G401.6 (cell line): Measurements from ENCODE around the gene CBFA2T2.
"Not testable (repeated sequence)": the region's sequence is repeated elsewhere in the genome, so short reads cannot be mapped to it uniquely, and the experiment has no call there.

Experiments used
- FAIRE-seq: peaks from 2 replicates; lab custom pipeline; 2012; peaks lifted over from hg19 to GRCh38; lab: Jason Lieb, UNC

The CBFA2T2 gene

DNA sequence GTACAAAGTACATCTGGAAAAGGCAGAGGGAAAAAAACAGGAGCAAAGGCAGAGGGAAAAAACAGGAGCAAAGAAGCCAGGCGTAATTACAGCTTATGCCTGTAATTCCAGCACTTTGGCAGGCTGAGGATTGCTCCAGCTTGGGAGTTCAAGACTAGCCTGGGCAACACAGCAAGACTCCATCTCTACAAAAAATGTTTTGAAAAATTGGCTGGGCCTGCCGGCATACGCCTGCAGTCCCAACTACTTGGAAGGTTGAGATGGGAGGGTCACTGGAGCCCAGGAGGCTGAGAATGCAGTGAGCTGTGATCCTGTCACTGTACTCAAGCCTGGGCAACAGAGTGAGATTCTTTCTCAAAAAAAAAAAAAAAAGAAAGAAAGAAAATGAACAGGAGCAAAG, 19.0 kb upstream of the CBFA2T2 start:
- no peak for FAIRE-seq

DNA sequence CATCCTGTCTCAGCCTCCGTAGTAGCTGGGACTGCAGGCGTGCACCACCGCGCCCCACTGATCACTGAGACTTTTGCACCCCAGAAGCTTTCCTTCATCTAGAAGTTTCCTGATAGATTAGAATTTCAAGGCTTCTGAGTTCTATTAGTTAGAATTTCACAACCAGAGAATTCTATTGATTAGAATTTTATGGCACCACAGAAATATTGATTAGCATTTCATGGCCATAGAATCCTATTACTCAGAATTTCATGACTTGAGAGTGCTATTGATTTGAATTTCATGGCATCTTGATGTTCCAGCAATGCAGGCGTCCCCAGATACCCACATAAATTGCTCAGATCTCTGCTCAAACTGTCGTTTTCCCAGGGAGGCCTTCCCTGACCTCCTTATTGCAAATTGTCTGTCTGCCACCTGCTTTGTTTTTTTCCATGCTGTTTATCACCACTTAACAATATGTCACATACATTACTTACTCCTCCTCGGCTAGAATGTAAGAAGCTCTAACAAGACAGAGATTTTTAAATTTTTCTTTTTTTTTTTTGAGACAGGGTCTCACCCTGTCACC, 16.9 kb upstream of the CBFA2T2 start:
- FAIRE-seq, result no peak

DNA sequence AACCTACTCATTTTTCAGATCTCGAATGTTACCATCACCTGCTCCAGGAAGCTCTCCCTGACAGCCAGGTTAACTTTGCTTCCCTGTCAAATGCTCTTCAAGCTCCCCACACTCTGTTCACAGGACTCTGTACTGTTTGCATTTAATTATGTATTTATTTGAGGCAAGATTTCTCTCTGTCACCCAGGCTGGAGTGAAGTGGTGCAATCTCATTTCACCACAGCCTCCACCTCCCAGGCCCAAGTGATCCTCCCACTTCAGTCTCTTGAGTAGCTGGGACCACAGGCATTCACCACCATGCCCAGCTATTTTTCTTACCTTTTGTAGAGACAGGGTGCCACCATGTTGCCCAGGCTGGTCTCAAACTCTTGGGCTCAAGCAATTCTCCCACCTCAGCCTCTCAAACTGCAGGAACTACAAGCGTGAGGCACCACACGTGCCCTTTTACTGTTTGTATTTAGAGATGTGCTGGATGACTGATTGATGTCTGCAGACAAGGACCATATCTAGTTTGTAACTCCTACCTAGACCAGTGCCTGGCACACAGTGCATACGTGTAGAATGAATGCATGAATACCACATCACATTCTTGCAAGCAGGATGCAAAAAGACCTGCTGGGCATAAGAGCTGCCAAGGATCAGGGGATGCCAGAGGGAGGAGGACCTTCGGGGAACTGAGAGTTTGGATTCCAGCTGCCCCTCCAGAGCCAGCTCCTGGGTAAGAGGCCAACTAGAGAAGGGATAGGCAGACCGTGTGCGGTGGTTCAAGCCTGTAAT, 15.6 kb upstream of the CBFA2T2 start:
- no peak for FAIRE-seq

DNA sequence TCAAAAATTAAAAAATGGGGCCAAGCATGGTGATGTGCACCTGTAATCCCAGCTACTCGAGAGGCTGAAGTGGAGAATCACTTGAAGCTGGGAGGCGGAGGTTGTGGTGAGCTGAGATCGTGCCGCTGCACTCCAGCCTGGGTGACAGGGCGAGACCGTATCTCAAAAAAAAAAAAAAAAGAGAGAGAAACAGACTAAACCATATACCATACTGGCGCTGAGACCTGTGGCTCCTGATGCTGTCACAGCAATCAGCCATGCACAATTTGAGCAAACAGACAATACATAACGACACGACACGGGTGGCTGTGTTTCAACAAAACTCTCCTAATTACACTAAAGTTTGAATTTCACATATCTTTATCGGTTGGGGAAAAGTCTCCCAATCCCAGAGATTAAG, 14.9 kb upstream of the CBFA2T2 start:
- no peak for FAIRE-seq

DNA sequence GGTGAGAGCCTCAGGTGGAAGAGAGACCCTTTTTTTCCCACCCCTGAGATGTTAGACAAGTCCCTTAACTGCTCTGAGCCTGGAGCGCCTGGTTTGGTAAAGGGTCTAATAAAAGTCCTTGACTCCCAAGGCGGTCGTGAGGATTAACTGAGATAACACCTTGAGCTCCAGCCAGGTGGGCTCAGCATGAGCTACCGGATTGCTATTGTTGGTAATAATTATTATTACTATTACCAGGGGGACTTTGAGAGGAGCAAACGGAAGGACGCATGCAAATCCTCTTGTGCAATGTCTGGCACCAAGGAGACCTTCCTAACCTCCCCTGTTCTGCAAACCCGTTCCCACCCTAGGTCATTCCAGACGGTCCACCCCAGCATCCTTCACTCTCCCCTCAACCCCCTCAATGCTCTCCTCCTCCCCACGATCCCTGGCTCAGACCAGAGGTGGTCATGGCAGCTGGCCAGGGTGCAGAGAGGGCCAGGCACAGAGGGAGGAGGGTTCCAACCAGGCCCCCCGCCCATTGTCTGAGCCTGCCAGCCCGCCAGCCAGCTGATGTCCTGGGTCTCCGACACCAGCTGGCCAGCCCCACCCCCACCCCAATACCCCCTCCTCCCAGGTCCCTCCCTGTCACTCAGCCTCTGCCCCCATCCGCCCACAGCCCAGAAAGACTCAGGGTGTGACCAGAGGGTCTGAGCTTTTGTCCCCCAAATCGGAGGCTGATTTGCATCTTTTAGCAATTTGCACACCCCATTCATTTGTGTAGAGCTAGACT, 14.3 kb upstream of the CBFA2T2 start:
- no peak for FAIRE-seq

DNA sequence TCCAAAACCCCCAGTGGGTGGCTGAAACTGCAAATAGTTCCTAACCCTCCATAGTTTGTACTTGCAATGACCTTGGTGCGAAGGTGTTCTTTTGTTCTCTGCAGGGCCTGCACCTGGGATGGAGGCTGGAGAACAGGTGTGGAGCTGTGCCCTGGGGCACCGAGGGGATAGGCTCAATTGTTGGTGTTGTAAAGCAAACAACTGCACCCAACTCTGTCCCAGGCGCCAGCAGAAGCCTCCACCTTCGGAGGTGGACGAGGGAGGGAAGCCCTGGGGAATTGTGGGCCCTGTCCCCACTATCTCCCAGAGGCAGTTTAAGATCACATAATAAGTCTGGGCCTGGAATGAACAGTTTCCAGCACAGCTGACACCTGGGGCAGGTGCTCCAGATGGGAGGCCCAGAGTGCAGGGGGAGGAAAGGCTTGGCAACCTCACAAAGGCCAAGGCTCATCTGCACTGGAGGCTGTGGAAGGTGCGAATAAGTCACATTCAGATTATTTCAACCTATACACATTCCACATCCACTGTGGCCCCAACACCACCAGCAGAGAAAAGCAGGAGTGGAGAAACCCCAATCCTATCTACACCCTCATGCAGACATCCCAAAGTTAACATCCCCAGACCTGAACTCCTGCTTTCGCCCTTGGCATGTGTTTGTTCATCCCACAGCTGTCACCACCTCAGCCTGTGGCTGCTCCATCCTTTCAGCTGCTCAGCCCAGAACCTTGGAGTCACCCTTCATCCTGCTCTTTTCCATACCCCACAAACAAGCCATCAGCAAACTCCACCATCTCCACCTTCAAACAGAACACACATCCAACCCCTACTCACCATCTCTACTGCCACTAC, 12.3 kb upstream of the CBFA2T2 start:
- no peak for FAIRE-seq

DNA sequence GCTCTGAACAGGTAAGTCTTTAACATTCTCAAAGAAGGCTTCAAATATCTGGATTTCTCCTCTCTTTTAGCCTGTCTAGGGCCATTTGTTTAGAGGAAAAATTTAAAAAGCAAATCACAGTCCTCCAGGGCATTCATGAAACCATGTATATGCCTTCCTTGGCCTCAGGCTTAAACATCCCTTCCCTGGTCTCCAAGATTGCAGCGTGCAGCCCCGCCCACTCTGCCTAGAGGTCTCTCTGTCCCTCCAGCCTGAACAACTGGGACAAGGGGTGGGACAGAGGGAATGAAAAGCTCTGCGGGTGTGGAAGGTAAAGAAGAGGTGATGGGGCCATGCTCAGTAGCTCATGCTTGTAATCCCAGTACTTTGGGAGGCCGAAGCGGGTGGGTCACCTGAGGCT, 9.8 kb upstream of the CBFA2T2 start:
- no peak for FAIRE-seq

DNA sequence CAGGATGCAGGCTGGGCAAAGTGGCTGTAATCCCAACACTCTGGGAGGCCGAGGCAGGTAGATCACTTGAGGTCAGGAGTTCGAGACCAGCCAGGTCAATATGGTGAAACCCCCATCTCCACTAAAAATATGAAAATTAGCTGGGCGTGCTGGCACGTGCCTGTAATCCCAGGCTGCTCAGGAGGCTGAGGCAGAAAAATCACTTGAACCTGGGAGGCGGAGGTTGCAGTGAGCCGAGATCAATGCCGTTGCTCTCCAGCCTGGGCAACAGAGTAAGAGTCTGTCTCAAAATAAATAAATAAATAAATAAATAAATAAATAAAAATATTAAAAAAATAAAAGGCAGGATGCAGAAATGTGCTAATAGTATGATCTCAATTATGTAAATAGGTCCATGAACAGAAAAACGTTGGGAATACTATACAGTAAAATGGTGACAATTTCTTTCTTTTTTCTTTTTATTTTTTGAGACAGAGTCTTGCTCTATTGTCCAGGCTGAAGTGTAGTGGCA, 8.4 kb upstream of the CBFA2T2 start:
- FAIRE-seq, result no peak

DNA sequence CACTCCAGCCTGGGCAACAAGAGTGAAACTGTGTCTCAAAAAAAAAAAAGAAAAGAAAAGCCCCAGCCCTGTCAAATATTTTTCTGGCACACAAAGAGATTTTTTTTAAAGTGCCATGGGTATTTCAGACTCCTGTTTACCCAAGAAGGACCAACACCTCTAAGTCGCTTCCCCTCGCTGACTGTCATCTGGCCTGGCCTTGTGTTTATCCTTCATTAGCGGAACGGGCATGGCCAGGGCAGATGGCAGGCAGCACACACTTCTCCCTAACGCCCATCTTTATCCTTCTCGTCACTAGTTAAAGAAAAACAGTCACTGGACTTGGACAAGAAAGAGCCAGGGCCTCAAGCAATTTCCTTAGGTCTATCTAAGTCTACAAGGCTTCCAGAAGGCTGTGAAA, 7.3 kb upstream of the CBFA2T2 start:
- FAIRE-seq, result no peak

DNA sequence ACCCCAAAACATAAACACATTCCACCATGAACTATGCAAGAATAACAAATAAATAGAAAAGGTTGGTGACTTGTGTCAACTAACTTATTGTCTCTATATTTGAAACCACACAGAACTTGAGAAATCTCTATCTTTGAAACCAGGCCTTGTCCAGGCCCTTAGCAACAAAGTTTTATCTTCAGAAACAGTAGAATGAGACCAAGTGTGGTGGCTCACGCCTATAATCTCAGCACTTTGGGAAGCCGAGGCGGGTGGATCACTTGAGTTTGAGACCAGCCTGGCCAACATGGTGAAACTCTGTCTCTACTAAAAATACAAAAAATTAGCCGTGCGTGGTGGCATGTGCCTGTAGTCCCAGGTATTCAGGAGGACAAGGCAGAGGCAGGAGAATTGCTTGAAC, 6.7 kb upstream of the CBFA2T2 start:
- not testable (repeated sequence) for FAIRE-seq

DNA sequence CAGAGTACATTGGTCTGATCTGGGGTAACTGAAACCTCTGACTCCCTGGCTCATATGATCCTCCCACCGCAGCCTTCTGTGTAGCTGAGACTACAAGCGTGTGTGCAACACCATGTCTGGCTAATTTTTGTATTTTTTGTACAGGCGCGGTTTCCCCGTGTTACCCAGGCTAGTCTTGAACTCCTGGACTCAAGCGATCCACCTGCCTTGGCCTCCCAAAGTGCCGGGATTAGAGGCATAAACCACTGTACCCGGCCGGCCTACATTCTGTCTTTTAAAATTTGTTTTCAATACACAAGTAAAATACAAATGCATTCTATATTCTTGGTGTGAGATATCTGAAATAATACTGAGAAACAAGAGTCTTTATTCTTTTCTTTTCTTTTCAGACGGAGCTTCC, 1.7 kb upstream of the CBFA2T2 start:
- FAIRE-seq, result no peak

DNA sequence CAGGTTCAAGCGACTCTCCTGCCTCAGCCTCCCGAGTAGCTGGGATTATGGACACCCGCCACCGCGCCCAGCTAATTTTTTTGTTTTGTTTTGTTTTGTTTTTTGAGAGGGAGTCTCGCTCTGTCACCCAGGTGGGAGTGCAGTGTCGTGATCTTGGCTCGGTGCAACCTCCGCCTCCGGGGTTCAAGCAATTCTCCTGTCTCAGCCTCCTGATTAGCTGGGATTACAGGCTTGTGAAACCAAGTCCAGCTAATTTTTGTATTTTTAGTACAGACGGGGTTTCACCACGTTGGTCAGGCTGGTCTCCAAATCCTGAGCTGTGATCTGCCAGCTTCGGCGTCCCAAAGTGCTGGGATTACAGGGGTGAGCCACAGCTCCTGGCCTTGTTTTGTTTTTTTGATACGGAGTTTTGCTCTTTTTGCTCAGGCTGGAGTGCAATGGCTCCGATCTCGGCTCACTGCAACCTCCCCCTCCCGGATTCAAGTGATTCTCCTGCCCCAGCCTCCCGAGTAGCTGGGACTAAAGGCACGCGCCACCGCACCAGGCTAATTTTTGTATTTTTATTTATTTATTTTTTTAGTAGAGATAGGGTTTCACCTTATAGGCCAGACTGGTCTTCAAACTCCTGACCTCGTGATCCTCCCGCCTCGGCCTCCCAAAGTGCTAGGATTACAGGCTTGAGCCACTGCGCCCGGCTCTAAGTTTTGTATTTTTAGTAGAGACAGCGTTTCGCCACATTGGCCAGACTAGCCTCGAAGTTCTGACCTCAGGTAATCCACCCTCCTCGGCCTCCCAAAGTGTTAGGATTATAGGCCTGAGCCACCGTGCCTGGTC, 1.0 kb upstream of the CBFA2T2 start:
- FAIRE-seq, result not testable (repeated sequence)

DNA sequence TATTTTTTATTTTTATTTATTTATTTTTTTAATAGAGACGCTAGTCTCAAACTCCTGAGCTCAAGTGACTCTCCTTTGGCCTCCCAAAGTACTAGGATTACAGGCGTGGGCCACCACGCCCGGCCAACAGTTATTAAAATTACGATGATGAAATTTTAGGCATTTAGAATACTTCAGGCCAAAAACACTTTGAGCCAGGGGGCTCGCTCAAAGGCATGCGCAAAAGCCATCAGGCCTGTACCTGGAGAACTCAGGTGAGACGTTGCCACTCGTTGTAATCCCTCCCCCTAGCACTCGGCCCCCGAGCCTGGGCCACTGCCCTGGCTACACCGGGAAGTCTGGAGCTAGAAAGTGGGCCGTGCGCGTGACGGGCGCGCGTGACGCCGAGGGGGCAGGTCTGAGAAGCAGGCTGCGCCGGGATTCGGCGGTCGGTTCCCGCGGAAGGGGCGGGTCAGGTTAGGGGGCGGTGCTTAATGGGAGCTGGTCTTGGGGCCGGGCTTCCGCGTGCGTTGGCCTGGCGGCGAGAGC, 337 bp upstream of the CBFA2T2 start:
- FAIRE-seq, result peak; percentile 50

DNA sequence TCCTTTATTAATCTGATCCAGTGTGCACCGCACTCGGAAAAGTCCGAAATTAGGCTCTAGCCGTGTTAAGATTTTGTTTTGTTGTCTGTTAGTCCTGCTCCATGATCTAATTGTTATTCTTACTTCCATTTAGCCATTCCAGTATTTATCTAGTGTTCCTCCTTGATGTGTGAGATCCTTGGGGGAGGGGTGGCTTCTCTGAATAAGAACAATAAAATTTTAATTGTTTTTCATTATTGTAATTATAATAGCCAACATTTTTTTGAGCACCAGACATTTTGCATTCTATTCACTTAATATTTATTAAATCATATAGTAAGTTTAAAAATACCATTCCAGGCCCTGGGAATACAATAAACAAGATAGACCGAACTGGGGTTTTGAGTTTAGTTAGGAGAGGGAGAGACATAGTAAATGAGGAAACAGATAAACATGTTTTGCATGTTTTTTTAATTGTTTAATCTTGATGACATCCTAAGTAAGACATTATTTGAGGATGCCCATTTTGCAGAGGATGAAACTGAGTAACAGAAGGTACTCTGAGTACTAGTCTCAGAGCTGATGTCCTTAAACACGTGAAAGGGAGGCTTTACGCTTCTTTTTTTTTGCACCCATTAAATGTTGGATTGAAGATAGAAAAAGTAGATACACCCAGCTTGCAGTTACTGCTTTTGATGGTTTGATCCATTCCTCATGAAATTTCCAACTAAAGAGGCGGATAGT, 1.2 kb downstream of the CBFA2T2 start:
- FAIRE-seq, result no peak

DNA sequence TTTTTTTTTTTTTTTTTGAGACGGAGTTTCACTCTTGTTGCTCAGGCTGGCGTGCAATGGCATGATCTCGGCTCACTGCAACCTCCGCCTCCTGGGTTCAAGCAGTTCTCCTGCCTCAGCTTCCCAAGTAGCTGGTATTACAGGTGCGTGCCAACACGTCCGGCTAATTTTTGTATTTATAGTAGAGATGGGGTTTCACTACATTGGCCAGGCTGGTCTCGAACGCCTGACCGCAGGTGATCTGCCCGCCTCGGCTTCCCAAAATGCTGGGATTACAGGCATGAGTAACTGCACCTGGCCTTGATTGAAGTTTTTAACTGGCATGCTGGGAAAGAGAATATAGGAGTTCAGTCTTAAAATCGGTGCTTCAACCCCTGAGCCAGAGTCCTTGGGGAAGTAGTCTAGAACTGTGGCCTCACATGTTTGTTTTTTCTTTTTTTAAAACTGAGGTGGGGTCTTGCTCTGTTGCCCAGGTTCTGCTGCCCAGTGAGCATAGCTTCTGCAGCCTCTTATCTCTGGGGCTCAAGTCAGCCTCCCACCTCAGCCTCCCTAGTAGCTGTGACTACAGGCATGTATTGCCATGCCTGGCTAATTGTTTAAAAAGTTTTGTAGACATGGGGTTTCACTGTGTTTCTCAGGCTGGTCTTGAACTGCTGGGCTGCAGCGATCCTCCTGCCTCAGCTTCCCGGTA, 3.3 kb downstream of the CBFA2T2 start:
- no peak for FAIRE-seq

DNA sequence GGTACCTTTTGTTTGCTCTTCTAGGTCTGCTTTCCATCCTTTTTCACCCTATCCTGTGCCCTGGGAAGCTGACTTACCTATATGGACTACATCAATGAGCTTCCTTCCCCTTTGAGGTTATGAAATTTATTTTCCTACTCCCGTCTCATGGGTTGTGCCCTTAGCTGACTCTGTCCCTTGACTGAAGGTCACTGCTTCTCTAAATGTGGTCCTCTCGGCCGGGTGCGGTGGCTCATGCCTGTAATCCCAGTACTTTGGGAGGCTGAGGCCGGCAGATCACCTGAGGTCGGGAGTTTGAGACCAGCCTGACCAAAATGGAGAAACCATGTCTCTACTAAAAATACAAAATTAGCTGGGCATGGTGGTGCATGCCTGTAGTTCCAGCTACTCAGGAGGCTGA, 6.9 kb downstream of the CBFA2T2 start:
- not testable (repeated sequence) for FAIRE-seq

DNA sequence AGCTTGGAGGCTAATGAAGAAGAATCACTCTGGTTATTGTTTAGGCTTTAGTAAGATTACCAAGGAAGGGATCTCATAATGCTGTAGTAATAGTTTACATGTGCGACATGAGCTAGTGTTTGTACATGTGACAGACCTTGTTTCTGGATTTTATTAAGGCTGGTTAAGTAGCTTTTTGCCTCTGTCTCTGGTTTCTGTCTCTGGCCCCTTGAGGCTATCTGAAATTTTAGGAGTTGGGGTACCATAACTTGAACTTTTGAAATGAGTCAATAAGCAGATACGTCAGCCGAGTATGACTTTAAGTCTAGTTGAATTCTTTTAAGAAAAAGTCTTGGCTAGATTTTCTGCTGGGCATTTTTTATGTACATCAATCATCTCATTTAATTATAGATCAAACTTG, 9.5 kb downstream of the CBFA2T2 start:
- no peak for FAIRE-seq

DNA sequence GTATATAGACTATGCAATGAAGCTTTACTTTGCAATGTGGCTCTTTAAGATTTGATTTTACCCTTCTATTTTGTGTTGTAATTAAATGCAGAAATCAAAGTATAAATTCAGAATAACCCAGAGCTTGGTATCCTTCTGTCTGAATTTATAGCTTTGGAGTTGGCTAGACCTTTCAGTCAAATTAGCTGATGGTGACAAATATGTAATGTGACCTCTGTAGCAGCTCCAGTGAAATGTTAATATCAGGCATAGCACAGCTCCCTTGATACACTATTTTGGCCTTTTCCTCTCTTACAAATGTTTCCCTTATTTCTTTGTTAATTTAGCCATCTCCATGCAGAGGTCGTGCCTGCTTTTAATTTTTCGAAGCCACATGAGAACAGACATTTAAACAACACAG, 11.1 kb downstream of the CBFA2T2 start:
- no peak for FAIRE-seq

DNA sequence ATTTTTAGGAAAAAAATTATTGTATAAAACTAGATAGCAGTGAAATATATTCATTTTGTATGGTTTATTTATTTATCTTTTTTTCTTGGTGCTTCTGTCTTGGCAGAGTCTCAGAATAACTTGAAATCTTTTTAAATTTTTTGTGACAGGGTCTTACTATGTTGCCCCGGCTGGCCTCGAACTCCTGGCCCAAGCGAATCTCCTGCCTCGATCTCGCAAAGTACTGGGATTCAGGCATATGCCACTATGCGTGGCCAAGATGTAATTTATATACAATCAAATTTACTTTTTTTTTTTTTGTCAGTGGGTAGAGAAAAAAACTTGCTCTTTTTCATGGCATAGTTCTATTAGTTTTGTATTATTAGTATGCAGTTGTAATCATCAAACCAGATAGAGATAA, 13.7 kb downstream of the CBFA2T2 start:
- no peak for FAIRE-seq

DNA sequence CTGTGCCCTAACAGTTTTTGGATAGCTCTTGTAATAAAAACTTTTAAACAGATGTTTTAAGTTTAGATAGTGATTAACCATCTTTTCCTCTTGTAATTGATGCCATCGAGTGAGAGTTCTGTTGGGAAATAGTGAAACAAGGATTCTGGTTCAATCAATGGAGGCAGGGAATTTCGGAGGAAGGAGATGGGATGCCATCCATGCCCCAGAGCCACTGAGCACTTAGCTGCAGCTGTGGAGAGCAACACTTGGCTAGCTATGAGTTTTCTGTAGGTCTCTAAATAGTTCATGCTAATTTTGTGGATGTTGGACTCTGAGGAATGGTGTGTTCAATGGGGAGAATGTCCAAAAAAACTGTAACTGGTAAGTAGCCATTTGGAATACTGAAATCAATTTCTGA, 16.7 kb downstream of the CBFA2T2 start:
- no peak for FAIRE-seq
